BJ (cell line): ENCODE data around the gene NADK2. TPM values are rescaled to one million over a fixed set of nuclear protein-coding genes. Genes with fewer than 3 reads are reported as not detected.

Experiments used
- CTCF ChIA-PET: fragments of 350-600 bp; formaldehyde crosslinking; extraction: SDS; loops from one replicate; lab custom pipeline; 2021; ENCODE audit warnings: antibody characterized with exemption, inconsistent platforms; lab: Yijun Ruan, JAX
- POLR2A ChIA-PET: fragments of 300-600 bp; sonication (Branson Sonifier 250); formaldehyde crosslinking; extraction: SDS; loops from one replicate; lab custom pipeline; 2021; ENCODE audit warnings: antibody characterized with exemption; lab: Charles Lee
- DNase-seq: peaks from one replicate; pipeline ENCODE4 v3.0.0-alpha.2; 2011; ENCODE audit warnings: low read depth
- H3K27me3 ChIP-seq: 2 replicates; pipeline ENCODE4 v1.6.0; 2011; ENCODE audit warnings: low read length; ENCODE audit not compliant: control insufficient read depth, insufficient read depth
- H3K36me3 ChIP-seq: 2 replicates; pipeline ENCODE4 v1.5.1; 2011; ENCODE audit warnings: low read length; ENCODE audit not compliant: control insufficient read depth, insufficient read depth
- H3K4me3 ChIP-seq: 2 replicates; pipeline ENCODE4 v1.5.1; 2011; ENCODE audit warnings: low read depth, mild to moderate bottlenecking, control low read depth, low read length
- polyA plus RNA-seq: library from polyadenylated mRNA; depleted of rRNA; stranded (reverse); fragments of >200 nt; gene quantifications from 2 replicates; pipeline ENCODE4 v1.2.3, GENCODE V29; 2011
- TF ChIP-seq, protein P1 (sequence below): IDR thresholded peaks from 2 replicates; pipeline ENCODE4 v1.5.1; 2011; ENCODE audit warnings: low read depth, mild to moderate bottlenecking, control low read depth, inconsistent platforms, low read length, moderate library complexity; ENCODE audit not compliant: insufficient read depth

The NADK2 gene
- polyA plus RNA-seq, 1 experiment: 7.2 TPM

DNA sequence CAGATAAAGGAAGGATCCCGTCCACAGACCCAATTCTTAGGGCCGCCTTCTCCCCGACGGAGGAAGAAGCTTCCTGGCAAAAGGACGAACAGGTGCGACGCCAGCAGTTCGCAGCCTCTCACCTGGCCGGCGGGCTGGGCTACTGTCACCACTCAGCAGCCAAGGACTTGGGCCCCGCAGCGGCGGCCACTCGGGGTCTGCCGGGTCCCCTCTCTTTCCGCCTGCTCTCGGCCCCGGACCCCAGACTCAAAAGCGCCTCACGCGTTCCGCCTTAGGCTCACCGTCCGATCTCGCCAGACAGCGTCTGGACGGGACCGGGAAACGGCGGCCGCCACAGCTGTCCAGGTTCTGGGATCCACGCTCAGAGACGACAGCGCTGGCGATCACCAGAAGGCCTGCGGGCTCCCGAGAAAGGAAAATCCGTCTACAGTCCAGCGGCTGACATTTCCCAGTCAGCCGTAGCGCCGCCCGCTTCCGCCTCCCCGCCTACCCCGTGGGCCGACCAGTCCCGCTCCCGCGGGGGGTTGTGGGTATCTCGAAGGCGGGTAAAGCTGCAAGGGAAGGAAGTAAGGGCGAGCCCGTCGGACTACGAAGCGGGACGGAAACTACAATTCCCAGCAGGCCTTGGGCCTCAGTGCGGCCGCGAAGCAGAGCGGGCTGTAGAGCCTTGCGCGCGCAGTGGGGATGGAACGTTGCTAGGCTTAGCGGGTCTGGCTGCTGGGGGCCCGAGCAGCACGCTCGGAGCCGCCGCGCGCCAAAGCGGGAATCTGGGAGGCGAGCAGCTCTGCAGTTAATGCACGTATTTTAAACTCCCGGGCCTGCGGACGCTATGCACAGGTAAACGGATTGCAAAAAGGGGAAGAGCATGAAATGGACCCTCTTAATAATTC is 90.0 kb downstream of the NADK2 start, which contains the start of the genes LMBRD2 and SKP2:
Gene LMBRD2 (minus strand): TSS at position 454 of the 890 bp plus-strand sequence. CDS start 8,538 bp downstream, outside the sequence.
Gene SKP2 (plus strand): TSS at position 678 of the 890 bp plus-strand sequence. CDS start 152 bp downstream, at position 830.
- peak within 1 kb of the TSS; percentile 86 for H3K4me3 ChIP-seq
- peaks cover 1% of the 10 kb centered on the region; the same call in 1 of the 2 replicates for H3K36me3 ChIP-seq
- peak; percentile 92 for DNase-seq
- ChIA-PET CTCF (interaction anchor here (0.6 to 1.6 kb wide), 5 partner anchors 11 to 383 kb away, joined by 3 to 5 read pairs (median 5); no protein-coding TSS in a partner anchor), POLR2A (no interaction called here)
- TF ChIP-seq, protein P1, sequence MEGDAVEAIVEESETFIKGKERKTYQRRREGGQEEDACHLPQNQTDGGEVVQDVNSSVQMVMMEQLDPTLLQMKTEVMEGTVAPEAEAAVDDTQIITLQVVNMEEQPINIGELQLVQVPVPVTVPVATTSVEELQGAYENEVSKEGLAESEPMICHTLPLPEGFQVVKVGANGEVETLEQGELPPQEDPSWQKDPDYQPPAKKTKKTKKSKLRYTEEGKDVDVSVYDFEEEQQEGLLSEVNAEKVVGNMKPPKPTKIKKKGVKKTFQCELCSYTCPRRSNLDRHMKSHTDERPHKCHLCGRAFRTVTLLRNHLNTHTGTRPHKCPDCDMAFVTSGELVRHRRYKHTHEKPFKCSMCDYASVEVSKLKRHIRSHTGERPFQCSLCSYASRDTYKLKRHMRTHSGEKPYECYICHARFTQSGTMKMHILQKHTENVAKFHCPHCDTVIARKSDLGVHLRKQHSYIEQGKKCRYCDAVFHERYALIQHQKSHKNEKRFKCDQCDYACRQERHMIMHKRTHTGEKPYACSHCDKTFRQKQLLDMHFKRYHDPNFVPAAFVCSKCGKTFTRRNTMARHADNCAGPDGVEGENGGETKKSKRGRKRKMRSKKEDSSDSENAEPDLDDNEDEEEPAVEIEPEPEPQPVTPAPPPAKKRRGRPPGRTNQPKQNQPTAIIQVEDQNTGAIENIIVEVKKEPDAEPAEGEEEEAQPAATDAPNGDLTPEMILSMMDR: no peak
- H3K27me3 ChIP-seq: no peaks in the 10 kb centered on the region

DNA sequence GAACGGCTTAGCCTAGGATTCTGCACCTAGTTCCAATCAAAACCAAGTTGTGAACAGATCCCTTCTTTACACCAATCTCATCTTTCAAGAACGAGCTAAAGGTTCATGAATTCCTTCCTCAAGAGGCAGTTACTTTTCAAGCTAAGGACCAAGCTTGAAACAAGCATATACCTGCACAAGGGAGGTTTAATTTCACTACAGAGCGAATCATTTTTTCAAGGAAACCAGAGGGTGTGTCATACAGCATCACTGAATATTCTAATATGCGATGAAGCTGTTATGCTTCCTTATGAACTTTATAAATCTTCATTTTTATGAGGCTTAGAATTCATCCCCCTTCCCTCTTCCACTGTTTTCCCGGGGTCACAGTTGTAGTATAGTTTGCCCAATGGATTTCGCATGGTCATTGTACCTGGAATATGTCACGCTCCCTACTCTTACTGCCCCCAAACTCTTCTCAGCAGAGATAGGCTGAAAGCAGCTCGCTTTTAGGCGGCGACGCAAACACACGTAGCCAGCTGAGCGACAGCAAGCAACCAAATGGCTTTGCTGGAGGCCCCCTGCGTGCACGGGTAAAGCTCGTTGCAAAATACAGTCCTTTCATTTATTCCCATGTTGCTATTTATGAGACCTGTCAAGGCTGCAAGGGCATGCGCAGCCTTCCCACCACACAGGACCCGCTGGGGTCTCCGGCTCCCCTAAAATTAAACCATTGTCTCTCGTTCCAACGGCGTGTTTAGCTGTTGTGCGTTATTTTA is 90.9 kb downstream of the NADK2 start:
- DNase-seq: no peak

GRCh38 chr5:36147681-36148080 is 94.0 kb downstream of the NADK2 start:
- no peak for DNase-seq
- CTCF ChIA-PET: no interaction called here
- Histone ChIP-seq H3K36me3 (no peaks in the 10 kb centered on the region), H3K4me3 (no peak overlapping the region), H3K27me3 (no peaks in the 10 kb centered on the region)
- TF ChIP-seq, protein P1: no peak
- POLR2A ChIA-PET: no interaction called here

More for the DNA sequence above, 90.9 kb downstream of the NADK2 start:
- peak overlapping the region; percentile 86 for H3K4me3 ChIP-seq
- H3K27me3 ChIP-seq: no peaks in the 10 kb centered on the region
- POLR2A ChIA-PET: no interaction called here
- CTCF ChIA-PET: interaction anchor here (1.3 to 1.6 kb wide), 4 partner anchors 11 to 72 kb away, joined by 3 to 5 read pairs (median 5); no protein-coding TSS in a partner anchor
- peaks cover 1% of the 10 kb centered on the region; the same call in 1 of the 2 replicates for H3K36me3 ChIP-seq
- TF ChIP-seq, protein P1: 0 out of 2 replicates have a peak, but pooled peaks have one; percentile 5

GRCh38 chr5:36146390-36146789 is 95.3 kb downstream of the NADK2 start:
- TF ChIP-seq, protein P1: no peak
- Histone ChIP-seq H3K36me3 (no peaks in the 10 kb centered on the region), H3K4me3 (no peak overlapping the region), H3K27me3 (no peaks in the 10 kb centered on the region)
- ChIA-PET POLR2A (no interaction called here), CTCF (no interaction called here)
- no peak for DNase-seq

GRCh38 chr5:36145311-36145710 is 96.4 kb downstream of the NADK2 start:
- TF ChIP-seq, protein P1: no peak
- no peak for DNase-seq
- Histone ChIP-seq H3K4me3 (no peak overlapping the region), H3K27me3 (no peaks in the 10 kb centered on the region), H3K36me3 (no peaks in the 10 kb centered on the region)
- ChIA-PET CTCF (no interaction called here), POLR2A (no interaction called here)
